Hematopoietic multipotent progenitor cell treated with erythropoietin and hydrocortisone succinate and interleukin-3 and kit ligand, for 8 days (in vitro differentiated cells): Measurements from ENCODE around the gene MAMLD1.
"Not testable (repeated sequence)": the region's sequence is repeated elsewhere in the genome, so short reads cannot be mapped to it uniquely, and the experiment has no call there.

Source experiments
- DNase-seq: peaks from one replicate; pipeline ENCODE4 v3.0.0-alpha.2; 2015

MAMLD1 gene, protein sequence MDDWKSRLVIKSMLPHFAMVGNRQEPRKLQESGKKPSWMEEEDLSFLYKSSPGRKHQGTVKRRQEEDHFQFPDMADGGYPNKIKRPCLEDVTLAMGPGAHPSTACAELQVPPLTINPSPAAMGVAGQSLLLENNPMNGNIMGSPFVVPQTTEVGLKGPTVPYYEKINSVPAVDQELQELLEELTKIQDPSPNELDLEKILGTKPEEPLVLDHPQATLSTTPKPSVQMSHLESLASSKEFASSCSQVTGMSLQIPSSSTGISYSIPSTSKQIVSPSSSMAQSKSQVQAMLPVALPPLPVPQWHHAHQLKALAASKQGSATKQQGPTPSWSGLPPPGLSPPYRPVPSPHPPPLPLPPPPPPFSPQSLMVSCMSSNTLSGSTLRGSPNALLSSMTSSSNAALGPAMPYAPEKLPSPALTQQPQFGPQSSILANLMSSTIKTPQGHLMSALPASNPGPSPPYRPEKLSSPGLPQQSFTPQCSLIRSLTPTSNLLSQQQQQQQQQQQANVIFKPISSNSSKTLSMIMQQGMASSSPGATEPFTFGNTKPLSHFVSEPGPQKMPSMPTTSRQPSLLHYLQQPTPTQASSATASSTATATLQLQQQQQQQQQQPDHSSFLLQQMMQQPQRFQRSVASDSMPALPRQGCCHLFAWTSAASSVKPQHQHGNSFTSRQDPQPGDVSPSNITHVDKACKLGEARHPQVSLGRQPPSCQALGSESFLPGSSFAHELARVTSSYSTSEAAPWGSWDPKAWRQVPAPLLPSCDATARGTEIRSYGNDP

DNA sequence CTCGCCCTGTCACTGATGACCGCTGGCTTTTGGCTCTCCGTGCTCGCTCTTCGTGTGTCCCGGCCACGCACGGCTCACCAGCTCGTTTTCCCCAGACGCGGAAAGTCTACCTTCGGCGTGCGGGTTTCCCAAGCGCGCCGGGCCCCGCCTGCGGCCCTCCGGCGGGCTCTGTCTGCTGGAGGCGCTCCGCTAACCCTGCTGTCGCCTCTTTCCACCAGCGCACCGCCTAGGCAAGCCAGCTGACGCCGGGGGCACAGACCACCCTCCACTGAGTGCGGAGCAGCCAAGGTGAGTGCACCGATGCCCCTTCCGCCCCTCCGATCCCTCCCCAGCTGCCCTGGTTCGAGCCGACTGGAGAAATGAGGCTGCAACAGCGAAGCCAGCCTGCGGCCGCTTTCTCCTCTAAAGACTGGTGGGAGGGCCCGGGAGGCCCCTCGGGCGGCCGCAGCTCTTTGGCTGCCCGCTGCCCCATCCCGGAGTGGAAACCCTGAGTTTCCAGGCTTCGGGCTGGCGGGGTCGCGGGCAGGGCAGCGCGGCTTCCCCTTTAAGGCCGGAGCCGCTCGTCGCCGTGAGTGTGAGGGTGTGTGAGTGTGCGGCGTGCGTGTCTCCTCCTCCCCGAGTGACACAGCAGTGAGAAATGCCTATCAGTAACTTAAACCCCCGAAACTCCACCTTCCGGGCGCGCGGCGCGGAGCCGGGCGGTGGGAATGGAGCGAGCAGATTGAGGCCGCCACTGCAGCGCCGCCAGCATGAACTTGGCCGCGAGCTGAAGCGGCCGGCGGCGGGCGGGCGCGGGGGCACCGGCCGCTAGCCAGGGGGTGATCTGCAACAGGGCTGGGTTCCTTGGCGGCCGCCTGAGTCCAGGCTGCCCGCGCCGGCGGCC is at the start of gene MAMLD1:
MAMLD1 (plus strand) TSS at position 719 of the 883 bp plus-strand sequence. CDS start 82,200 bp downstream, outside the sequence.
- DNase-seq: peak; percentile 72

GRCh38 chrX:150313514-150313913 is 49.6 kb upstream of the MAMLD1 start:
- DNase-seq: no peak

- DNase-seq: no peak
Measured at GRCh38 chrX:150314186-150314585, 48.9 kb upstream of the MAMLD1 start.

DNA sequence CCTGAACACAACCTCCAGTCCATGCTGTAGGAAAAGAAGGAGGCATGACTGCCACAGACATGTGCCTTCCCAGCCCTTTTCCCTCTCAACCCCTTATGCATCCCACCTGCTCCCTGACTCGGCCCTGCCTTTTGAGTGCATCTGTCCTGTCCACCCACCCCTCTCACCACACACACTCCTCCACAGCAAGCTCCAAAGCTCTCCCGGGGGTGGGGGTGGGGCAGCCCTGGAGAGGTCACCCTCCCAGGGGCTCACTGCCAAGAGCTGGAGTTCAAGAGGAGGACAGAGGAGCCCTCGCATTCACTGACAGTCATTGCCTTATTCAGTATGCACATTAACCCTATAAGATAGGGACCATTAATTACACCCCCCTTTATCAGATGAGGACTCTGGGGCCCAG is 46.6 kb upstream of the MAMLD1 start:
- DNase-seq: no peak

DNA sequence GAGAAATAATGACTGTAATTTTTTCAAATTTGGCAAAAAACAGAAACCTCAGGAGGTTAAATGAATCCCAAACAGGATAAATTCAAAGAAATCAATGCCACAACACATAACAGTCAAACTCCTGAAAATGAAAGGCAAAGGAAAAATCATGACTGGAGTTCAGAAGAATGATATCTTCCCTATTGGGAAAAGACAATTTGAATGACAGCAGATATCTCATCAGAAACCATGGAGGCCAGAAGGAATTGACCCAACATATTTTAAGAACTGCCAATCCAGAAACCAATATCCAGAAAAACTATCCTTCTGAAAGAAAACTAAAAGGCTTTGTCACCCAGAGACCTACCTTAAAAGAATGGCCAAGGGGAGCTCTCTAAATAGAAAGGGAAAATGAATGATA is 40.1 kb upstream of the MAMLD1 start:
- no peak for DNase-seq

DNA sequence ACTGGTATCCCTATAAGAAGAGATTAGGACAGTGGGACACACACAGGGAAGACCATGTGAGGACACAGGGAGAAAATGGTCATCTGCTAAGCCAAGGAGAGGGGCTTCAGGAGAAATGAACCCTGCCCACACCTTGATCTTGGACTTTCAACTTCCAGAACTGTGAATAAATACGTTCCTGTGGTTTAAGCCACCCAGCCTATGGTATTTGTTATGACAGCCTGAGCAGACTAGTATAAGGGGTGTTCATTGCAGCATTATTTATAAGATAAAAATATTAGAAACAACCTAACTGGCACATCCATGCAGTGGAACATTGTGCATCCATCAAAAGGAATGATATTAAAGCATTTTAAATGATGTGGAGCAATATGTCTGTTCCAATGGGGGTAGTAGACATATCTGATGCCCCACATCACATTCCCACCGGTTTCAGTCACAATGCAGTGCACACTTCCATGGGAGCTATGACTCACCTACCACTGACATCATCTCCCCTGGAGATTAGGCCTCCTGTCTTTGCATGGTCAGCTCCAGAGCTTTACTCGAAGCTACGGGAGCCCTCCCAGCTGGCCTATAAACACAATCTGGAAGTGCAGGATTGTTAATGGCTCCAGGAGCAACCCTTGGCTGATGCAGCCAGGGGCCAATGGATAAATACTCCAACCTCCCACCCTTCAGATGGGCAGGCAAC is 38.9 kb upstream of the MAMLD1 start:
- DNase-seq: no peak

DNA sequence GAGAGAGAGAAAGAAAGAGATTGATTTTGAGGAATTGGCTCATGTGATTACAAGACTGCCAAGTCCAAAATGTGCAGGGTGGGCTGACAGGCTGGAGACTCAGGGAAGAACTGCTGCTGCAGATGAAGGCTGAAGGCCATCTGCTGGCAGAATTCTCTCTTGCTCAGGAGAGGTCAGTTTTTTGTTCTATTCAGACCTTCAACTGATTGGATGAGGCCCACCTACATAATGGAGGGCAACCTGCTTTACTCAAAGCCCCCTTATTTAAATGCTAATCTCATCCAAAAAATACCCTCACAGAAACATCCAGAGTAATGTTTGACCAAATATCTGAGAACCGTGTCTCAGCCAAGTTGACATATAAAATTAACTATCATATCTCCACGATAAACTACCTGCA is 38.2 kb upstream of the MAMLD1 start:
- no peak for DNase-seq

DNA sequence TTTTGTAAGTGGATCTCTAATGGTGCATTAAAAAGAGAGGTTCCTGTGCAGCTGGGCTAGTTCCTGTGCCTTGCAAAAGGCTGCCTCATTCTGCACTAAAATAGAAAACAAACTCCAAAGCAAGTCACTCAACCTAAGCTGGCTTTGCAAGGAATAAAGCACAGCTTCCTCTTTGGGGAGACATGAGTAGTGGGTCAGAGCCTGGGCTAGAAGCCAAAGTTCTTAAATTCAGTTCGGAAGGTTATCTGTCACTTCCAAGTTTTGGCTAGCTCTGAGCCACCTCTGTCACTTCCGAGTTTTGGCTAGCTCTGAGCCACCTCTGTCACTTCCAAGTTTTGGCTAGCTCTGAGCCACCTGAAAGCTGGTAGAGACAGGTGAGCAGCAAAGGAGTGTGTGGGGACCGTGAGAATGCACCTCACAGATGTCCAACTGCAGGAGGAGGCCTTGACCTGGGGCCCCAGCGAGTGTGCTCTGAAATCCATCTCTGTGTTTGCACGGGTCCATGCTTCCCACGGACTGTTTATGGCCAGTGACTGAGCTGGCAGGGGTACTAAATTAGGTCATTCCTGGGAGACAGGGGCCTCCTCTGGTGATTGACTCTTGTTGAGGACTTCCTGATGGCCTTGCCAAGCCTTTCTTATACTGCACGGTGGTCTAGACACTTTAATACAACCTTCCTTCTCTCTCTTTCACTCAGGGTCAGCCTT is 36.4 kb upstream of the MAMLD1 start:
- no peak for DNase-seq

GRCh38 chrX:150329282-150329681 is 33.8 kb upstream of the MAMLD1 start:
- no peak for DNase-seq

DNA sequence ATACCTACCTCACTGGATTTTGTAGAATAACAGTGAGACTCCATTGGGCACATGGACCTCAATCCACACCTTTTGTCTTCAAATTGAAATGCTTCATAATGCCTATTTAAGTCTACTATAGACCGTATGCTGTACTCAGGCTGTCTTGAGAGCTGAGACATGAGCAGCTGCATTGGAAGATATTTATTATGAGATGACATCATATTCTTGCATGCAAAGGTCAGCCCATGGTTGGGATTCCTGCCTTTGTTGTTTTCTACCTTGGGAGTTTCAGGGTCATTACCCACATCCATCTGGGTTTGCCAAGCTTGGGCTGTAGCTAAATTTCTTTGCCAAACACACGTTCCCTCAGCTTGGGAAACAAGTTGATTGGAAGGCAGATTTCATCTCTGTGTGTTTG is 33.2 kb upstream of the MAMLD1 start:
- no peak for DNase-seq

GRCh38 chrX:150332023-150332422 is 31.1 kb upstream of the MAMLD1 start:
- DNase-seq: no peak

GRCh38 chrX:150334100-150334499 is 29.0 kb upstream of the MAMLD1 start:
- no peak for DNase-seq

DNA sequence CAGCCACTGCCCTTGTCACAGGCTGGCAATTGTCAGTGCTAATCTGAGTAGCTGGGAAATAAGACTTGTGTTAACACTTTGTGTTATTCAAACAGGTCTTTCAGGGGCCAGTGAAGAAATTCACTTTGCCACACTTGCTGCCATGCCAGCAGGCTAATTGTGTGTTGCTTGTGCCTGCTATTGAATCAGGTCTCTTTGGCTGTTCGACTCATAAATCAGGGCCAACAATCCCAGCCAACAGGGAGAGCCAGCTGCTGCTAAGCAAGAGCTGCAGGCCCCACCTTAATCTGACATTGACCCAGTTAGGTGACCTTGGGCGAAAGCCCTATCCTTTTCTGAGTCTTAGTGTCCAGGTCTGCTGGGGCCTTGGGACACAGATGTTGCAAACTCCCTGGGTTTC is 28.1 kb upstream of the MAMLD1 start:
- DNase-seq: no peak

DNA sequence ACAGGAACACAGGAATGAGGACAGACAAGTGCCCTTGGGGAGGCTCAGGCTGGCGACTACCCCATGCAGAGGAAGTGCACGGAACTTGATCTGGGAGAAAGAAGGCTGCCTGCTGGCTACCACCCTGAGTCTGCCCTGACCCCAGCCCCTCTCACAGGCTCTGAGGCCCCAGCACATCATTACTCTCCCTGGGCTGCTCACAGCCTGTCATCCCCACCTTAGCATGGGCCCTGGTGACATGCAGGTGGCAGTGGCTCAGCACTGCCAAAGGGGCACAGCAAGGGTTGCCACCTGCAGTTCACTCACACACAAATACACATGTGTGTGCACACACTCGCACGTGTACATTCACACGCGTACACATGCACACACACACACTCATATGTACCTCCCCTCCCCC is 26.1 kb upstream of the MAMLD1 start:
- no peak for DNase-seq

DNA sequence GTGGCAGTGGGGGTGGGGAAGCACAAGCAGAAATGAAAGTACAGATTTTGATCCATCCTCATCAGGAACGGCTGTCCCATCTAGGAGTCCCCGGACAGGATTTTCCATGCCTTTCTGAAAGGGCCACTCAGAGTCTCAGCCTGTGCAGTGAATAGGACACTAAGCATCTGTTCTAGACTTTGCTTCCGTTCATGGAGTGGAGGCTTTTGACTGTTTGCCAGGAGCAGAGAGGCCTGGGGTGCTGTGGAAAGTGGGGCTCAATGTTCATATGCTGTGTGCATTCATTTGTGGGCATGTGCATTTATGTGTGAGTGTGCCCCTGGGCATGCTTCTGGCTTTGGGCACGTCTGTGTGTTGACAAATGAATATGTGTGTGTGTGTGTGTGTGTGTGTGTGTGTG is 25.6 kb upstream of the MAMLD1 start:
- no peak for DNase-seq

DNA sequence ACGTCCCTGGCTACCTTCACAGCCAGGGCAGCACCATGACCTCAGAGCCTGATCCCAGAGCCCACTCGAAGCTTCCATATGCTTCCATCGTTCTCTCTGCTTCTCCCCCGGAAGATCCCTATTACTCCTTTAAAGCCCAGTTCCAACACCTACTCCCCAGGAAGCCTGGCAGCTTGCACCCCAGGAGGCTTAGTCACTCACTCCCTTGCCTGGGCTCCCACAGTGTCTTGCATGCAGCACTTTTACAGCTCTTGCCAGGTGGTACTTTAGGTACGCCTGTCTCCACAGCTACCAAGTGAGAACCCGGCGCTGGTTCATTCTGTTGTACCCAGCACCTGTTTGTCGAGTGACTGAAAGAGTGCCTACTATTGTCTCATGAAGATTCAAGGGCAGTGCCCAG is 24.5 kb upstream of the MAMLD1 start:
- DNase-seq: no peak

DNA sequence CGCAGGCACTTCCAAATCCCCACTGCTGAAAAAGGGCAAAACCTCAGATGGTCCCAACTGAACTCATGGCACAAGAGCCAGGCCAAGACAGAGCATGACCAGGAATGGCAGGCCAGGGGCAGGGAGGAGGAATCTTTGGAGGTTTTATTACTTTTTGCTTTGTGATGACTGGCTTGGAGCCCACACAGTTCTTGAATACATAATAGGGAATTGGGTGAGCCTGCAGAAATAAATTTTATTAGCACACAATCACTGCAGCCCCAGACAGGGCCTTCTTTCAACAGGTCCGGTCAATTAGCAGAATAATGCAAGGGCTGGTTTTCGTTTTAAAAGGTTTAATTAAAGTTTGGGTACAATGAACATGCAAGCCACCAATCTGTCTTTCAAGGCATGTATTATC is 23.4 kb upstream of the MAMLD1 start:
- DNase-seq: no peak

GRCh38 chrX:150340326-150340725 is 22.8 kb upstream of the MAMLD1 start:
- DNase-seq: not testable (repeated sequence)

DNA sequence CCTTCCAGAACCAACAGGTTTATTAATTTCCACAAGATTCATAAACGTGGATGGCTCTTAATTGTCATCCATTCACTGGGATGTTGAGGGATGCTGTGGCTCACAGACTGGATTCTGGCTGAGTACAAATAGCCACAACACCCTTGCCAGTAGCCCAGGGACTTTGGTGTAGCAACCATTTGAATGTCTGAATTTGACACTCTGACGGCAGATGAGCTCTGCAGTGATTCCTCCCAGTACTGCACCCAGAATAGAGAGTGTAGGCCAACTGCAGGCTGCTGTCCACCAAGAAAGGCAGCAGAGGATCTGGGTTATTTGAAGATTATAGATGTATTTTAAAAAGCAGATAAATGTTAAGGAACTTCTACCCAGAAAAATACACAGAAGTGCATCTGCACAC is 15.6 kb upstream of the MAMLD1 start:
- DNase-seq: no peak

GRCh38 chrX:150348365-150348764 is 14.8 kb upstream of the MAMLD1 start:
- no peak for DNase-seq

- DNase-seq: no peak
Measured at GRCh38 chrX:150352114-150352513, 11.0 kb upstream of the MAMLD1 start.

DNA sequence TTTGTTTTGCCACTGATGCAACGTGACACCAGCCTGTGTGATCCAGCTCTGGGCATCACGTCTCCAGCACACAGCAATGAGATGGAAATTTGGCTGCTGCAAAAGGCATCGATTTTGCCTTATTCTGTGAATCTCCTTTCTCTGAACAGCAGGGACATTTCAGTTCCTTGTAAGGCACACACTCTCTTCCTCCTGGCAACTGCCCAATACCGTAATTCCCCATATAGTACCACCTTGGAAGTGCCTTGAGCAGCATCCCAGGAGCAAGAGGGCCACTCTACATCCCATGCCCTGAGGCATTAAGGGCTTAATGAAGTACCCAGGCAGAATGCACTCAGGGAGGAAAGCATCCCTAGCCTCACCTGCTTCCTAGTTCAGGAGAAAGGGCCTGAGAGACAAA is 10.5 kb upstream of the MAMLD1 start:
- peak; percentile 19 for DNase-seq
